ENCODE measurements around the gene SALL4. TPM values are rescaled to one million over a fixed set of nuclear protein-coding genes. Genes with fewer than 3 reads are reported as not detected.

SALL4 gene
- total RNA-seq, 6 donors from 2014 or later, result 0.51 to 0.69 (median 0.52) TPM; not detected in 3

DNA sequence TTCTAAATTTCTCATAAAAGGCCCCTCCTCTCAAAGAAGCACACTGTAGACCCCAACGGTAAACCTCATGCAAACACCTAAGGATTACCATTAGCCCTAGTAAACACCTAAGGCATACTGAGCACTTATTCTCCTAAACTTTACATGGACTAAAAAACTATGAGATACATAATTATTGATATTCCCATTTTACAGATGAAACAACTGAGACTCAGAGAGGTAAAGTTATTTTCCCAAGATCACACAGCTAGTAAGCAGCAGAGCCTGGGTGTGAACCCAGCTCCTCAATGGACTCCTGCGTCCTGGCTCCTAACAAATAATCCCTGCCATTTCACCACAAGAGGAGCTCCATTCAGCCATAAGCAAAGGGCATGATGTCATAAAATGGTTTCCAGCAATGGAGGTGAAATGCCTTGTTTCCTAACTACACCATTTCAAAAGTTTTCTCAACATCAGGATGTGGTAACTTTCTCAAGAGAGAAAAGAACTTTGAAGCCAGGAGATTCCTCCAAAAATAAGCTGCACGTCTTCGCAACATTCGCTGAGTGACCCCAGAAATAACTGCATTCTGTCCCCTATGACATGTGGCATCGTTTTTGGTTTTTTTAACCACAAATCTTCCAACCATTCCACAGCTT, 38.2 kb downstream of the SALL4 start:
- ATAC-seq (ENCODE audit: low FRiP score in 2 of 2) (no peak), DNase-seq (no peak)
- Histone ChIP-seq H3K27me3 (no peaks in the 10 kb centered on the region), H3K27ac (no peak overlapping the region), H3K9me3 (no peaks in the 10 kb centered on the region), H3K4me3 (no peak overlapping the region), H3K4me1 (peaks cover 0 to 20% (median 6%) of the 10 kb centered on the region in 4 donors), H3K36me3 (no peaks in the 10 kb centered on the region)
- 77 to 81% methylated on average over 6 of the region's 6 CpGs for WGBS, 2 donors
- TF ChIP-seq POLR2AphosphoS5 (IDR thresholded peaks at IDR 0.05) (no peak), EP300 (IDR thresholded peaks at IDR 0.05) (no peak), POLR2A (IDR thresholded peaks at IDR 0.05) (no peak)
- TF ChIP-seq, protein P1, sequence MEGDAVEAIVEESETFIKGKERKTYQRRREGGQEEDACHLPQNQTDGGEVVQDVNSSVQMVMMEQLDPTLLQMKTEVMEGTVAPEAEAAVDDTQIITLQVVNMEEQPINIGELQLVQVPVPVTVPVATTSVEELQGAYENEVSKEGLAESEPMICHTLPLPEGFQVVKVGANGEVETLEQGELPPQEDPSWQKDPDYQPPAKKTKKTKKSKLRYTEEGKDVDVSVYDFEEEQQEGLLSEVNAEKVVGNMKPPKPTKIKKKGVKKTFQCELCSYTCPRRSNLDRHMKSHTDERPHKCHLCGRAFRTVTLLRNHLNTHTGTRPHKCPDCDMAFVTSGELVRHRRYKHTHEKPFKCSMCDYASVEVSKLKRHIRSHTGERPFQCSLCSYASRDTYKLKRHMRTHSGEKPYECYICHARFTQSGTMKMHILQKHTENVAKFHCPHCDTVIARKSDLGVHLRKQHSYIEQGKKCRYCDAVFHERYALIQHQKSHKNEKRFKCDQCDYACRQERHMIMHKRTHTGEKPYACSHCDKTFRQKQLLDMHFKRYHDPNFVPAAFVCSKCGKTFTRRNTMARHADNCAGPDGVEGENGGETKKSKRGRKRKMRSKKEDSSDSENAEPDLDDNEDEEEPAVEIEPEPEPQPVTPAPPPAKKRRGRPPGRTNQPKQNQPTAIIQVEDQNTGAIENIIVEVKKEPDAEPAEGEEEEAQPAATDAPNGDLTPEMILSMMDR (IDR thresholded peaks at IDR 0.05), result no peak

DNA sequence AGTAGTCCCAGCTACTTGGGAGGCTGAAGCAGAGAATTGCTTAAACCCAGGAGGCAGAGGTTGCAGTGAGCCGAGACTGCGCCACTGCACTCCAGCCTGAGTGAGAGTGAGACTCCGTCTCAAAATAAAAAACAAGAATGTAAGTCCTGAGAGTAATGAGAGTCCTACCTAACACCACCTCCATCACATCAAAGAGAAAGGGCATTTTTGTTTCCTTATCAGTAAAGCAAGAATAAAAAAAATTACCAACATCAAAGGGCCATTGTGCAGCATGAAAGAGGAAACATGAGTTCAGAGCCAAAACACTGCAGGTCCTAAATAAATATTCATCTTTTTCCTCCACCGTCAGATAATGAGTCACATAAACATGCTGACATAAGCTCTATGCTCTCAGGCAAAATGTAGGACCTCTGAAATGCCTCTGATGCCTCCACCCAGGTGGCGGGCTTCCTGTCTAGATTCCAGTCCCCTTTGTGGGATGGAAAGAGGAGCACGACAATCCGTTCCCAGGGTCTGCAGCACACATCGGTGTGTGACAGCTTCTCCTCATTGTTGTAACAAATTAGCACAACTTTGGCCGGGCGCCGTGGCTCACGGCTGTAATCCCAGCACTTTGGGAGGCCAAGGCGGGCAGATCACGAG, 41.3 kb downstream of the SALL4 start:
- DNase-seq (no peak), ATAC-seq (ENCODE audit: low FRiP score in 2 of 2) (no peak)
- Histone ChIP-seq H3K27ac (no peak overlapping the region), H3K27me3 (no peaks in the 10 kb centered on the region), H3K9me3 (no peaks in the 10 kb centered on the region), H3K36me3 (no peaks in the 10 kb centered on the region), H3K4me3 (no peak overlapping the region), H3K4me1 (no peaks in the 10 kb centered on the region)
- 46 to 57% methylated on average over 13 to 14 of the region's 14 CpGs for WGBS, 2 donors
- TF ChIP-seq POLR2A (IDR thresholded peaks at IDR 0.05), result no peak
- TF ChIP-seq EP300 (IDR thresholded peaks at IDR 0.05), result no peak
- no peak for TF ChIP-seq POLR2AphosphoS5 (IDR thresholded peaks at IDR 0.05)
- TF ChIP-seq, protein P1 (IDR thresholded peaks at IDR 0.05), result no peak

DNA sequence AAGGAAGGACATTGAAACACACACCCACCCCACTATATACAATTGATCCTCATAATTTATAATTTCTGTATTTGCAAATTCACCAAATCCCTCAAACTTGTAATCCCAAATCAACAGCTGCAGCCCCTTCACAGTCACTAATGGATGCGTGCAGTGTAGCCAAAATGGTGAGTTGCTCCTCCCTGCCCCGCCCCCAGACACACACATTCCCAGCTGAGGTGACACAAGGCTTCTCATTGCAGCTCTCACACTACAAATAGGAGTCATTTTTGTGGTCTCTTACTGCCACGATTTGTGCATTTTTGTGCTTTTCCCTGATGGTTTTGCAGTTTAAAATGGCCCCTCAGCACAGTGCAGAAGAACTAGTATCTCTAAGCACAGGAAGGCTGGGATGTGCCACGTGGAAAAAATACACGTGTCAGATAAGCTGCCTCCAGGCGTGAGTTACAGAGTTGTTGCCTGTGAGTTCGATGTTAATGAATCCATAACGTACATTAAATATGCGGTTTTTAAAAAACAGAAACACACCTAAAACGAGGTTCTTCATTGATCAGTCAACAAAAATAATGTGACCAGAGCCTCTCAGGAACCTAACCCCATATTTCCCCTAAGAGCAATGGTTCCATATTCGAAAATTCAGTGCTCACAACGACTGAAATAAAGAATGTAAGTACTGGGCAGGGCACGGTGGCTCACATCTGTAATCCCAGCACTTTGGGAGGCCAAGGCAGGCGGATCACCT, 42.4 kb downstream of the SALL4 start:
- Histone ChIP-seq H3K36me3 (no peaks in the 10 kb centered on the region), H3K4me1 (no peaks in the 10 kb centered on the region), H3K27ac (no peak overlapping the region), H3K27me3 (no peaks in the 10 kb centered on the region), H3K4me3 (no peak overlapping the region), H3K9me3 (no peaks in the 10 kb centered on the region)
- no peak for TF ChIP-seq POLR2AphosphoS5 (IDR thresholded peaks at IDR 0.05)
- TF ChIP-seq, protein P1 (IDR thresholded peaks at IDR 0.05), result no peak
- no peak for TF ChIP-seq EP300 (IDR thresholded peaks at IDR 0.05)
- no peak for TF ChIP-seq POLR2A (IDR thresholded peaks at IDR 0.05)
- ATAC-seq (ENCODE audit: low FRiP score in 2 of 2) (no peak), DNase-seq (no peak)
- WGBS, 2 donors, result 85 to 89% methylated on average over 14 of the region's 14 CpGs

DNA sequence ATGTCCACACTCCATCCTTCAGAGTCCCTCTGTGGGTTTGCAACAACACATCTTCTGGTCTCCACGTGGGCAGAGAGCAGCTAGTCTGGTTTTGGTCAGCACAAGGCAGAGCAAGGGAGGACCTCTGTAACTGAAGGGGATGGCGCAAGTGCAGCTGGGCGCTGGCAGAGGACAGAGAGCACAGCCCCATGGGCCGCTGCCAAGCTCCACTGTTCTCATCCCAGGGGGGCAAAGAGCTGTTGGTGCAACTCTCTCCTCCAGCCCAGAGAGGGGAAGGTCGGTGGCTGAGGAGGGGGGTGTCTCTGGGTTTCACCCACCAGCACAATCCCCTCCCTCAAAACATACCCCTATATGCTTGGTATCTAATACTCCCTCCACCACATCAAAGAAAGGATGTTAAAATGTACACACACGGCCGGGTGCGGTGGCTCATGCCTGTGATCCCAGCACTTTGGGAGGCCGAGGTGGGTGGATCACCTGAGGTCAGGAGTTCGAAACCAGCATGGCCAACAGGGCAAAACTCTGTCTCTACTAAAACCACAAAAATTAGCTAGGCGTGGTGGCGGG, 43.3 kb downstream of the SALL4 start:
- H3K4me1 ChIP-seq, result no peaks in the 10 kb centered on the region
- TF ChIP-seq POLR2A (IDR thresholded peaks at IDR 0.05) (no peak), EP300 (IDR thresholded peaks at IDR 0.05) (no peak), POLR2AphosphoS5 (IDR thresholded peaks at IDR 0.05) (no peak)
- TF ChIP-seq, protein P1 (IDR thresholded peaks at IDR 0.05), result no peak
- DNase-seq (no peak), ATAC-seq (ENCODE audit: low FRiP score in 2 of 2) (no peak)
- no peaks in the 10 kb centered on the region for H3K27me3 ChIP-seq
- no peak overlapping the region for H3K4me3 ChIP-seq
- H3K27ac ChIP-seq, result no peak overlapping the region
- no peaks in the 10 kb centered on the region for H3K9me3 ChIP-seq
- 77 to 82% methylated on average over 12 of the region's 12 CpGs for WGBS, 2 donors
- H3K36me3 ChIP-seq, result no peaks in the 10 kb centered on the region

Data from upper lobe of left lung (tissue), 6 donors.